GM19397 (cell line): ENCODE results near the gene FGD4.

Source experiments
- ATAC-seq: cut with Tn5 transposase; IDR thresholded peaks from one replicate; pipeline ENCODE4 v1.9.1; 2021; ENCODE audit warnings: mild to moderate bottlenecking, moderate library complexity; ENCODE audit not compliant: unreplicated experiment

FGD4 gene

GRCh38 chr12:32454866-32455265 is 55.5 kb downstream of the FGD4 start:
- ATAC-seq: no peak

GRCh38 chr12:32455607-32456071 is 56.3 kb downstream of the FGD4 start:
- ATAC-seq: no peak

- ATAC-seq: no peak
Observed at GRCh38 chr12:32457251-32458025, 58.1 kb downstream of the FGD4 start.

GRCh38 chr12:32460638-32461037 is 61.3 kb downstream of the FGD4 start:
- no peak for ATAC-seq

GRCh38 chr12:32462908-32463307 is 63.5 kb downstream of the FGD4 start:
- ATAC-seq: no peak

- no peak for ATAC-seq
Observed at GRCh38 chr12:32466187-32466586, 66.8 kb downstream of the FGD4 start.

GRCh38 chr12:32466986-32467711 is 67.8 kb downstream of the FGD4 start:
- no peak for ATAC-seq

- ATAC-seq: no peak
Observed at GRCh38 chr12:32467959-32468863, 68.9 kb downstream of the FGD4 start.

- ATAC-seq: no peak
Observed at GRCh38 chr12:32470936-32471470, 71.6 kb downstream of the FGD4 start.

- ATAC-seq: no peak
Observed at GRCh38 chr12:32471591-32472001, 72.2 kb downstream of the FGD4 start.

GRCh38 chr12:32475724-32476123 is 76.4 kb downstream of the FGD4 start:
- no peak for ATAC-seq

- no peak for ATAC-seq
Observed at GRCh38 chr12:32476446-32476845, 77.1 kb downstream of the FGD4 start.

- ATAC-seq: no peak
Observed at GRCh38 chr12:32477714-32478113, 78.4 kb downstream of the FGD4 start.

- no peak for ATAC-seq
Observed at GRCh38 chr12:32478166-32478565, 78.8 kb downstream of the FGD4 start.

GRCh38 chr12:32478858-32479725 is 79.7 kb downstream of the FGD4 start:
- ATAC-seq: no peak

GRCh38 chr12:32482226-32482625 is 82.9 kb downstream of the FGD4 start:
- peak; percentile 69 for ATAC-seq

- no peak for ATAC-seq
Observed at GRCh38 chr12:32483499-32483898, 84.1 kb downstream of the FGD4 start.

- ATAC-seq: no peak
Observed at GRCh38 chr12:32483993-32484392, 84.6 kb downstream of the FGD4 start.

- no peak for ATAC-seq
Observed at GRCh38 chr12:32486158-32486557, 86.8 kb downstream of the FGD4 start.

GRCh38 chr12:32488132-32488531 is 88.8 kb downstream of the FGD4 start:
- ATAC-seq: no peak
